GM19467 (cell line): ENCODE data around the gene GPATCH3.
"Not testable (repeated sequence)": the region's sequence is repeated elsewhere in the genome, so short reads cannot be mapped to it uniquely, and the experiment has no call there.

ENCODE experiments used
- ATAC-seq: cut with Tn5 transposase; IDR thresholded peaks from one replicate; pipeline ENCODE4 v1.9.1; 2021; ENCODE audit warnings: mild to moderate bottlenecking, moderate library complexity; ENCODE audit not compliant: unreplicated experiment

Gene GPATCH3

GRCh38 chr1:26900001-26900814, at the start of gene GPATCH3:
Gene GPATCH3, minus strand, starts transcription at chr1:26900467. Its CDS starts 25 bp downstream, at chr1:26900442.
- ATAC-seq = no peak

GRCh38 chr1:26949926-26950319, 49.7 kb upstream of the GPATCH3 start:
- ATAC-seq = no peak

GRCh38 chr1:26949266-26949925, 49.1 kb upstream of the GPATCH3 start:
- no peak for ATAC-seq

- ATAC-seq = not testable (repeated sequence)
Observed at GRCh38 chr1:26948725-26949057, 48.4 kb upstream of the GPATCH3 start.

GRCh38 chr1:26946270-26946669, 46.0 kb upstream of the GPATCH3 start:
- no peak for ATAC-seq

GRCh38 chr1:26945728-26946127, 45.5 kb upstream of the GPATCH3 start:
- ATAC-seq = no peak

GRCh38 chr1:26945138-26945537, 44.9 kb upstream of the GPATCH3 start:
- ATAC-seq = no peak

- ATAC-seq = no peak
Observed at GRCh38 chr1:26942656-26943055, 42.4 kb upstream of the GPATCH3 start.

- no peak for ATAC-seq
Observed at GRCh38 chr1:26941311-26941710, 41.0 kb upstream of the GPATCH3 start.

- no peak for ATAC-seq
Observed at GRCh38 chr1:26938659-26939025, 38.4 kb upstream of the GPATCH3 start.

GRCh38 chr1:26938004-26938658, 37.9 kb upstream of the GPATCH3 start:
- no peak for ATAC-seq

- no peak for ATAC-seq
Observed at GRCh38 chr1:26936823-26937222, 36.6 kb upstream of the GPATCH3 start.

- ATAC-seq = no peak
Observed at GRCh38 chr1:26932531-26932930, 32.3 kb upstream of the GPATCH3 start.

GRCh38 chr1:26923711-26924110, 23.4 kb upstream of the GPATCH3 start:
- ATAC-seq = no peak

- no peak for ATAC-seq
Observed at GRCh38 chr1:26922901-26923300, 22.6 kb upstream of the GPATCH3 start.

GRCh38 chr1:26922431-26922729, 22.1 kb upstream of the GPATCH3 start:
- ATAC-seq = no peak

GRCh38 chr1:26921540-26922430, 21.5 kb upstream of the GPATCH3 start, which contains the start of gene NUDC:
Gene NUDC, plus strand, starts transcription at chr1:26921743. Its CDS starts 106 bp downstream, at chr1:26921849.
- peak; percentile 93 for ATAC-seq

GRCh38 chr1:26921126-26921539, 20.9 kb upstream of the GPATCH3 start:
- ATAC-seq = no peak

- no peak for ATAC-seq
Observed at GRCh38 chr1:26915204-26915842, 15.1 kb upstream of the GPATCH3 start.

GRCh38 chr1:26913754-26914619, 13.7 kb upstream of the GPATCH3 start, which contains the start of gene NR0B2:
Gene NR0B2, minus strand, starts transcription at chr1:26913975. Its CDS starts 35 bp downstream, at chr1:26913940.
- ATAC-seq = no peak
